Tibial nerve (tissue), 4 donors: ENCODE results near the gene LAMB2. TPM values are rescaled to one million over a fixed set of nuclear protein-coding genes. Genes with fewer than 3 reads are reported as not detected.

ENCODE experiments used
- DNase-seq, 2 donors: peaks; one replicate each; pipeline ENCODE4 v3.0.0-alpha.2; 2019; ENCODE audit warnings: low spot score in 2 of 2
- H3K27ac ChIP-seq, 4 donors: fragments of 200-600 bp; sonication (generic) in 3 of 4; one replicate each; pipeline ENCODE4 v1.5.1; 2017 to 2019; ENCODE audit warnings: mild to moderate bottlenecking in 1 of 4
- H3K27me3 ChIP-seq, 2 donors: fragments of 200-600 bp; sonication (generic) in 1 of 2; one replicate each; pipeline versions ENCODE4 v1.5.1 to v1.6.0; 2017 to 2019
- H3K36me3 ChIP-seq, 3 donors: fragments of 200-600 bp; sonication (generic); one replicate each; pipeline ENCODE4 v1.5.1; 2018 to 2019
- H3K4me1 ChIP-seq, 4 donors: fragments of 200-600 bp; sonication (generic) in 3 of 4; one replicate each; pipeline ENCODE4 v1.5.1; 2017 to 2019
- H3K4me3 ChIP-seq, 4 donors: fragments of 200-600 bp; sonication (generic) in 3 of 4; one replicate each; pipeline ENCODE4 v1.5.1; 2017 to 2019; ENCODE audit warnings: mild to moderate bottlenecking in 1 of 4, moderate library complexity in 1 of 4
- H3K9me3 ChIP-seq, 4 donors: fragments of 200-600 bp; sonication (generic) in 3 of 4; one replicate each; pipeline ENCODE4 v1.5.1; 2017 to 2019
- CTCF ChIP-seq, 5 experiments: fragments of 200-600 bp in 3 of 5; fragments of 450-650 bp in 2 of 5; sonication (generic) in 3 of 5; IDR thresholded peaks; one replicate each; pipeline ENCODE4 v1.5.1; 2016 to 2019; ENCODE audit warnings: antibody characterized with exemption in 5 of 5, mild to moderate bottlenecking in 3 of 5, moderate library complexity in 2 of 5
- EP300 ChIP-seq, 2 donors: sonication (generic); formaldehyde crosslinking; IDR thresholded peaks; one replicate each; pipeline ENCODE4 v1.6.1; 2017; ENCODE audit warnings: antibody characterized with exemption in 2 of 2, mild to moderate bottlenecking in 1 of 2
- POLR2A ChIP-seq, 2 donors: fragments of 450-650 bp; IDR thresholded peaks; one replicate each; pipeline ENCODE4 v1.6.1; 2017; ENCODE audit warnings: antibody characterized with exemption in 2 of 2, mild to moderate bottlenecking in 2 of 2, moderate library complexity in 2 of 2
- WGBS, 2 donors: methylation state at CpG; one replicate each; pipeline ENCODE4 v1.1.5; 2018; 5-methylcytosine and 5-hydroxymethylcytosine counted together
- total RNA-seq, 4 donors: library from RNA; depleted of rRNA; stranded (reverse); fragments of >200 nt; gene quantifications; one replicate each; pipeline ENCODE4 v1.1.0, GENCODE V29; 2016

LAMB2 gene
- total RNA-seq, 4 donors from 2014 or later, result 589 to 844 (median 649) TPM

- peak; percentile 89 to 94 for DNase-seq
- H3K4me1 ChIP-seq, result peaks cover 0 to 34% (median 17%) of the 10 kb centered on the region in 4 donors
- H3K4me3 ChIP-seq, result peak within 1 kb of the TSS; percentile 64 to 95 (median 80)
- H3K36me3 ChIP-seq, result peaks cover 6 to 67% (median 24%) of the 10 kb centered on the region in 3 donors
- H3K27ac ChIP-seq, result peak within 1 kb of the TSS; percentile 4 to 88 (median 84)
- 1% methylated on average over 36 to 41 of the region's 50 CpGs for WGBS, 2 donors
- no peaks in the 10 kb centered on the region for H3K9me3 ChIP-seq
- H3K27me3 ChIP-seq, result no peaks in the 10 kb centered on the region
- TF ChIP-seq POLR2A (IDR thresholded peaks at IDR 0.05), result peak in 1 of 2 donors; percentile 45
- TF ChIP-seq CTCF (IDR thresholded peaks at IDR 0.05), result no peak
- TF ChIP-seq EP300 (IDR thresholded peaks at IDR 0.05), result peak in 1 of 2 donors; percentile 77
Observed at GRCh38 chr3:49104427-49105291, 28.2 kb downstream of the LAMB2 start, which contains the start of gene QARS1. Gene QARS1, minus strand, starts transcription at chr3:49104757. Its CDS starts 24 bp downstream, at chr3:49104733.

- 1 to 3% methylated on average over 8 of the region's 8 CpGs for WGBS, 2 donors
- Histone ChIP-seq H3K36me3 (peaks cover 8 to 67% (median 24%) of the 10 kb centered on the region in 3 donors), H3K27me3 (no peaks in the 10 kb centered on the region), H3K27ac (peak overlapping the region; percentile 4 to 88 (median 84)), H3K4me1 (peaks cover 0 to 34% (median 17%) of the 10 kb centered on the region in 4 donors), H3K4me3 (peak overlapping the region; percentile 64 to 95 (median 80)), H3K9me3 (no peaks in the 10 kb centered on the region)
- no peak for DNase-seq
- no peak for TF ChIP-seq EP300 (IDR thresholded peaks at IDR 0.05)
- TF ChIP-seq CTCF (IDR thresholded peaks at IDR 0.05), result no peak
- TF ChIP-seq POLR2A (IDR thresholded peaks at IDR 0.05), result no peak
Observed at GRCh38 chr3:49104052-49104426, 28.8 kb downstream of the LAMB2 start.

GRCh38 chr3:49100046-49100615 lies 32.7 kb downstream of the LAMB2 start:
- H3K36me3 ChIP-seq, result peaks cover 9 to 71% (median 24%) of the 10 kb centered on the region in 3 donors
- H3K27ac ChIP-seq, result no peak overlapping the region
- H3K4me1 ChIP-seq, result peaks cover 0 to 21% (median 11%) of the 10 kb centered on the region in 4 donors
- H3K9me3 ChIP-seq, result no peaks in the 10 kb centered on the region
- WGBS, 2 donors, result 94 to 95% methylated on average over 11 of the region's 11 CpGs
- no peaks in the 10 kb centered on the region for H3K27me3 ChIP-seq
- no peak for DNase-seq
- no peak overlapping the region for H3K4me3 ChIP-seq
- TF ChIP-seq POLR2A (IDR thresholded peaks at IDR 0.05) (no peak), CTCF (IDR thresholded peaks at IDR 0.05) (no peak), EP300 (IDR thresholded peaks at IDR 0.05) (no peak)

- DNase-seq, result no peak
- H3K36me3 ChIP-seq, result peaks cover 9 to 71% (median 24%) of the 10 kb centered on the region in 3 donors
- 83 to 84% methylated on average over 12 to 13 of the region's 13 CpGs for WGBS, 2 donors
Observed at GRCh38 chr3:49098910-49099630, 33.8 kb downstream of the LAMB2 start.

More at GRCh38 chr3:49098910-49099630, 33.8 kb downstream of the LAMB2 start:
- peaks cover 0 to 26% (median 12%) of the 10 kb centered on the region in 4 donors for H3K4me1 ChIP-seq
- TF ChIP-seq CTCF (IDR thresholded peaks at IDR 0.05), result no peak
- no peak for TF ChIP-seq EP300 (IDR thresholded peaks at IDR 0.05)
- no peak for TF ChIP-seq POLR2A (IDR thresholded peaks at IDR 0.05)
- H3K27ac ChIP-seq, result no peak overlapping the region
- H3K4me3 ChIP-seq, result no peak overlapping the region
- H3K9me3 ChIP-seq, result no peaks in the 10 kb centered on the region
- H3K27me3 ChIP-seq, result no peaks in the 10 kb centered on the region
